Measurements from ENCODE around the gene ADAMTS6.
"Not testable (repeated sequence)": the region's sequence is repeated elsewhere in the genome, so short reads cannot be mapped to it uniquely, and the experiment has no call there.

Gene ADAMTS6

DNA sequence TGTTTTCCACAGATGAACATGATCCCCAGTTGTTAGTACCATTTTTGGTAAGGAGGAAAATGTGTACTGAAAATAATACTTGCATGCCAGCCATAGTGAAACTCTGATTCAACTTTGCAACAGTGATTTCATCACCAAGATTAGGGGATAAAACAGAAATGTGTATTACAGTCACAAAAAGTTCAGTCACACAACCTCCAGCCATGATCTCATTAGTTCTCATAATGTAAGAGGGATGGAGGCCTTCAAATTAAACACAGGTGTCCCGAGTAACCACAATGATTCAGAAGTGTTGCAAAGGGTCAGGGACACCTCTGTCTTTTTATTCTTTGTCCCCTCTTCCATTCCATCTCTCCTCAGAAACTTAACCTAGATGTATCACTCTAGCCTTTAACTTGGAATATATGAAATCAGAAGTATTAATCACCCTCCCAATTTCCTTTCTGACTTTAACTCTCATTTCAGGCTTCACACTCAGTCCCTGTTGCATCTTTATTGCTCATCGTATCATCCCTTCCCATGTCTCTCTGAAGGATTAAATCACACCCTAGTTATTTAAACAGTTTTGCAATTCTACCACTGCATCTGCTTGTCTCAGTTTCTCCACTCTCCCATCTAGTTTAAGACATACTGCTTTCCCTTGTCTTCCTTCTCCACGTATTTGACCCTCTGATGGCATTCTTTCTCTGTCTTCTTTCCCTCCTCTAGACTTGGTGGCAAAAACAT is 291.2 kb downstream of the ADAMTS6 start:
- no peak for DNase-seq

DNA sequence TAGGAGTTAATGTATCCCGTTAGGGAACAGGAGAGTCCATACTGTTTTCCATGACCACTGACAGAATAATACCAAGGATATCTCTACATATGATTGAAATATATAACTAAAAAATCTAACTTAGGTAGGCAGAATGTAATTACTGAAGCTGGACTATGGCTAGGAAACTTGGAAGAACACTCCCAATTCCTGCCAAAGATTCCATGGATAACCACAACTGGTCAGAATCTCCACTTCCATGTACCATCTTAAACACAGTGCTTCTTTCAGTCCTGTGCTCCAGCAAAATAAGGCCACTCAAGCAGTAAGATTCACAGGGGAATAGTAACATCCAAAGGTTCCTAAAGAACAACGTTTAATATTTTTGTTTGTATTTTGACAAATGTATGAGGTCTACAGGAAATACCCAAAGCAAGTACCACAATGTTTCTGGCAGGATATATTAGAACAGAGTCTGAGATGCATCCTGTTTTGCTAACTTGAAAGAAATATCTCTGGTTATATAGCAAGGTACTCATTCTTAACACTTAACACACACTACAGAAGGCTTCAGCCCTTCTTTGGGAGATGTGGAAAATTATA is 295.0 kb downstream of the ADAMTS6 start:
- DNase-seq = no peak

DNA sequence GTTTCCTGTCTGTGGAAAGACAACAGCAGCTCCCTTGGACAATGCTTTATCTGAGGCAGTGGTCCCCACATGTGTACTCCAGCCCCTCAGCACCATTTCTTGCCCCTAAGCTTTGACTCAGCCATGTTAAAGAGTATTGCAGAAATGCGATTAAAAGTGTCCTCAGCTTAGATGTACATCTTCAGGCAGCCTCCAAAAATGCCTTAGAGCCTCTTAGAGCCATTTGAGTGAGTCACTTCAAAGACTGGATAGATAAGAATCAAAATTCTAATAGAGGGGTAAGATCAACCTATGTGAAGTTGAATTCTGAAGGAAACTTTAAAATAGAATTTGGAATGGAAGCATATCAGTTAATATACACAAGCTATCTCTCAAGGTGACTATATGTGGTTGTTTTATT is 296.3 kb downstream of the ADAMTS6 start:
- DNase-seq = no peak

DNA sequence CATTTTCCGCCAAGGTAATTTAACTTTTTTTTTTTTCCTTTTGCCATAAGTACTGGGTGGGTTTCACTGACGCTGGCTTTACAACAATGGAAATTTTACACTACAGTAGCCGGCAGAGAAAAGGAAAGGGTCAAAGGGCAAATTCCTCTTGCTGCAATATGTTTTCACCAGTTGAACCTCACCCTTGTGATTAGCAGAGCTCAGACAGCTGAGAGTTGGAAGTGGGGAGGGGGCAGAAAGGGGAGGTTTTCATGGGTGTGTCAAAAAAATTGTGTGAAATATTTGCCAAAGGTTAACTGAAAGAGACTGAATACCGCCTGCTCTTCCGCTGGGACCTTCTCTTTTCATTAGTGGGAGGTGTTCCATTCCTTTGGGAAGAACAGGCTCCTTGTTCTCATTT is 296.9 kb downstream of the ADAMTS6 start:
- no peak for DNase-seq

DNA sequence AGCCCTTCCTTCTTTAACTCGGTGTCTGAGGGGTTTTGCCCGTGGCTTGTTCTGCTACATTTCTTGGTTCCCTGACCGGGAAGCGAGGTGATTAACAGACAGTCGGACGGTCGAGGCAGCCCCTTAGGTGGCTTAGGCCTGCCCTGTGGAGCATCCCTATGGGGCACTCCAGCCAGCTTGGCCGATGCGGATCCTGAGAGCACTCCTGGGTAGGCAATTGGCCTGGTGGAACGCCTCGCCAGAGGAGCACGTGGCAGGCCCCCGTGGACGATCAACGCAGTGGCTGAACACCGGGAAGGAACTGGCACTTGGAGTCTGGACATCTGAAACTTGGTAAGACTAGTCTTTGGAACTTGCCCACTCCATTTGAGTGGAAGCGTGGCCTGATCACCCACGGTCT is 307.5 kb downstream of the ADAMTS6 start:
- not testable (repeated sequence) for DNase-seq

DNA sequence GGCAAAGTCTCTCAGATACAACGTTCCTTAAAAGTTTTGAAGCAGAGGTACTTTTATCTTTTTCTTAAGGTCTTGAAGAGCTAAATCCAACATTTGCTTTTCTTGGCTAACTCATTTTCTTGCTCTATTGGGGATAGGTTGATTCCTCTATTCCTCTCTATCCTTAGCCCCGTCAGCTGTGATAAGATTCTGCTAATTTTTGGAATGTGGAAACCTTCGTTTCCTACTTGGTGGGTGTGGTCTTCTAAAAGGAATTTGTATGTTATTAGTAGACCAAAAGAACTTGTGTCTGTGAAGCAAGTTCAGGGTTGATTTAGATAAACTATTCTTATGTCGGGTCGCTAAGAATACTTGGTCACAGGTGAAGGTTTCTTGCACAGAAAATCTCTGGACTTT is 308.6 kb downstream of the ADAMTS6 start:
- no peak for DNase-seq

DNA sequence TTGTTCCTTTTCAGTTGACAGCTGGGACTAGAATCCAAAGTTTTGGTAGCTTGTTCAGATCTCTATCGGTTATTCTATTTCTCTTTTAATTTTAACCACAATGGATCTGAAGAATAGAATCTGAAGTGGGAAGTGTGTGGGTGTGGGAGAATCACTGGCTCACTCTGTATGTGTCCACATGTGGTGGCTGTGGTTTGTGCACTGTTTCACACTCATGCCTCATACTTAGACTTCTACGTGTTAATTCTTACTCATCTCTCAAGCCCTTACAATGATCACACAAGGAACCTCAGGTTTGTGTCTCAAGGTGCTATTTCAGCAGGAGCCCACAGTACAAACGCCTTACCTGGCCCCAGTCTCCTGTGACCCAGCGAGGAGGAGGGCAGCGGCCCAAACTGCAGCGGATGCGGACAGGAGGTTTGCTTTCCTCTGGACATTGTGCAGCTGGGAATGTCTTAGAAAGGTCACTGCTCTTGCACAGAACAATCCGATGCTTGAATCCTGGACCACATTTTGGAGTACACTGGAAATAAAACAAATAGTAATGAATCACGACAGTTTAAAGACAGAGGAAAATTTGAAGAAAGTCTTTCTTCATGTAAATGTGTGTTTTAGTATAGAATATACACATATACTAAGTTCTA is 309.1 kb downstream of the ADAMTS6 start:
- DNase-seq = no peak

DNA sequence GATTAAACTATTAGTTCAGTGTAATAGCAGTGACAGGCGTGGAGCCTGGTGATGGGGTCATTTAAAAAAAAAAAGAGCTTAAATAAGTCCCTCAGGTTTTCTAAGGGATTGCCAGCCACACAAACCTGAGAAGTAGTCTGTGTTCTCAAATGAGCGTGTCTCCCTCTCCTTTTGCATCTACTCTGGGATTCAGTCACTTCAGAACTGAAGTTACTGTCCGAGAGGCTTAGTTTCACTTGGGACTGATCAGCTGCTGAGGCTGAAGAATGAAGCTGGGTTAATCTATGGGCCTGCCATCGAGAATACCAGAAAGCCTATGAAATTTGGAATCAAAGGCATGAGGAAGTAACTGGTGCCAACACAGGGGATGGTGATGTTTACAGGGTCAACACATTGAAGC is 310.1 kb downstream of the ADAMTS6 start:
- no peak for DNase-seq

DNA sequence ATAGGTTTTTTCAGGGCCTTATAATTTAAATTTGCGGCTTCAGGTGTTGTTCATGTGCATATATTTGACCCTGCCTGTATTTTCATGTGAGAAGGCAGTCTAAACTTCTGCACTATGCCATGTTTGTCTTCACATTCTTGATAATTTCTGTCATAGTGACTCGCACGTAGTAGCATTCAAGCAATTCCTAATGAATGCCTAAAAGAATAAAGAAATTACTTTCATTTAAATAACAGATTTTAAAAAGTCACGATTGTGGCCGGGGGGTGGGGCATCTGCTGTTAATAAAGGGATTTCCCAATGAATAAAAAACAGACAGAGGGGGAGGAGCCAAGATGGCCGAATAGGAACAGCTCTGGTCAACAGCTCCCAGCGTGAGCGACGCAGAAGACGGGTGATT is 318.0 kb downstream of the ADAMTS6 start:
- DNase-seq = no peak

DNA sequence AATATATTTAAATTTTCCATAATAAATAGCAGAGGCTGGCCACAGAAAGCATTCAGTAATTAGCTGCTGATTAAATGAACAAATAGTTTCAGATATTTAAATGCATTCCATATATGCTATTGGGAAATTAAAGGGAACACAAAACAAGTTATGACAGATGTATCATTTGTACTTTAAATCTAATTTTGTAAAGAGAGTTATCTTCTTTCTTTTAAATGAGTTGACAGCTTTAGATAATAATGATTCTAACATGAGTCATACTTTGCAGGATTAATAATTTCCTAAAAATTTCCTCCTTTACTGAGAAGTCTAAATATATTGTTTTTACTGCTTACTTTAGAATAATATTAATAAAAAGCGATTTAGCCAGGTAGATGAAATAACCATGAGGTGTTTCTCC is 320.1 kb downstream of the ADAMTS6 start:
- no peak for DNase-seq

DNA sequence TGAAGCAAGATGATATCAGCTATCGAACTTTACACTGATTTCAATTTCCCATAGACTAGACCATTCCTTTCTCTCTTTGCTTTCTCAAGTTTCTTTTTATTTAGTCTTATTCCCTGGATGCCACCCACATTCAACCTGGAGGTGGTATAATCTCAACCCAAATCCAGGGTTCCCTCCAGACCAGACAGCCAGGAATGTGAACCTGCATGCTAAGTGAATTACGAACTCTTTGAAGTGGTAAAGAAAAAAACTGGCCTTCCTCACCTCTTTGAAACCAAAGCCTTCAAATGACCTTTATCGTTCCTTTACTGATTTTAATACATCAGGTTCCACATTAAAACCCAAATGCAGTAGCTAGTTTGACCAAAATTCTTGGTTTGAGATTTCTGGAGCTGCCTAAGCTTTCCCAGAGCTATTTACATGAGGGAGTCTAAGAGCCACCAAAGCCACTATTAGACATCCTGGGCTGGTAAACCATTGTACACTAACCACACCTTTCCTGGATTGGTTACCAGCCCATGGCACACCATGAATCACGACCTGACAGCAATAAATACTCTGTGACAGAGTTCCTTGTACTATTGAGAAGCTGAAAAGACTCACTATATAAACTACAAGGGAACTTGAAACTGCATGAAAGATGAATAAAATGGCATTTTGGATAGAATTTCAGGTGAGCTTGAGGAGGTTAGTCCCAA is 323.7 kb downstream of the ADAMTS6 start:
- no peak for DNase-seq

DNA sequence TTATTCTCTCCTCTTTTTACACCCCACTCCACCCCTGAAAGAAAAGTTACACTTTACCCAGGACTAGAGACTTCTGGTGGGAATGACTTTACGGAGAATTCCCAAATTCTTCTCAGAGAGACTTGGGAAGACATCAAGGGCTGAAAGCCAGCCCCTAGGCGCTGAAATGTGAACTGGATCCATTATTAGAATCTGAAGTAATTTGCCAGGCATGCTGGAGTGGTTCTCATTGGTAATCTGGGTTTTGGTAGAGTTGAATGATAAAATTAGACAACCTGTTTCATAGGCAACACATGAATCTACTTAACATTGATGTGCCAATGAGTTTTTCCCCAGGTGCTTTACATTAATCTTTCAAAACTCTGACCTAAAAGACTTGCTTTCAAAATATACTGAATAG is 324.8 kb downstream of the ADAMTS6 start:
- no peak for DNase-seq

DNA sequence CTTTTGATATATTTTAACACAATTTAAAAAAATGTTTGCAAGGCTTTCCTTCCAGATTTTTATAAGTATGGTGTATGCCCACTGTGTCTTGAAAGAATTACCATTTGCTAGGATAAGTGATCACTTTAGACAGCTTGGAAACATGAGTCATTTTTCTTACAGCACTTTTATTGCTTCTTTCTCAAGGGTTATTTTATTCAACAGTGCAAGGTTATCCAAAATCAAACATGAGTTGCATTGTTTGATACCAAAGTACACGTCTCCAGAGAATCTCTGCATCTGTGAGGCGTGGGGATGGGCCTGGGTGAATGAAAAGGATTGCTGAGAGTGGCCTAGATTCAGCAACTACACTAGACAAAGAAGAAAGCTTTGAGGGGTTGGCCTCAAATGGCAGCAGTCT is 329.6 kb downstream of the ADAMTS6 start:
- no peak for DNase-seq

DNA sequence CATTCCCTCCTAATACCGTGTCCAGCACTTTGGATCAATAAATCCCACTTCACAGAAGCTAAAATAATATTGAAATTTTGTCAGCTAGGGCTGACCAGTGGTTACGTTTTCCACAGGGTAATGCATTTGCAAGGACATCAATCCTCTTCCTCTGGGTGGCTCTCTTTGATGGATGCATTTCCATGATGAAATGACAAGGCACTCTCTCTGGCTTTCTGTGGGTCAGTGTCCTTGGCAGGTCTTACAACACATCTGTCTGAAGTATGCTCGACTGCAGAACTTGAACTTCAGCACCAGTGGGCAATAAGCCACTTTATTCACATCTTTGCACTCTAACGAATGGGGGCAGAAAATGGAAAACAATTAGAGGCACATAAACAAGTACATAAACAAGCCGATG is 330.1 kb downstream of the ADAMTS6 start:
- DNase-seq = no peak

DNA sequence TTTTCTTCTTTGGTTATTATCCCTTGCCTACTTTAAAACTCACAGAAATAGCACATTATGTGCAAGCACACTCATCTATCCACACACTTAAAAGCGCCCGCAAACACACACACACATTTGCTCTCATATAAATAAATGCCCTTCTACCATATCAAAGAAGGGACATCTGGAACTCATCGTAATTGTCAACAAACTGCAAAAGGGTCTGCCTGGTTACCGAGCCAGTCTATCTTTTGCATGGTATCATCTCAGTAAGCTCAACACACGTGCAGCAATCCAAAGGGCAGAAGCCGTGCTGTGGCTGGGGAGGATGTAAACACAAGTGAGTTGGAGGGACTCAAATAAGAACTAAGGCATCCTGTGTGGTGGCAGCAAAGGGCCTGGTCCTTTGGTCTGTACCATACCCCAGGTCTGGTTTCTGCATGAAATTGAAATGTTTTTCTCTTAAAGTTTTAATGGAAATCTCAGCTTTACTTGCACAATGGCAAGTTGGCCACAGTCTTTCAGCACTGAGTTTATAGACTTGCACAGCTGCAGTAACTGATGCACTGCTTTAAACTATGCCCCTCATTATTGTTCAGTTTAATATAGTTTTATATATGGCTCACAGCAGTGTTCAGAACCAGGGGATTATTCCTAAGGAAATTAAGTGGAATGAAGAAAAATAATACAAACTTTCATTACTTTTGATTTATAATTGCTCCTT is 331.0 kb downstream of the ADAMTS6 start:
- no peak for DNase-seq

DNA sequence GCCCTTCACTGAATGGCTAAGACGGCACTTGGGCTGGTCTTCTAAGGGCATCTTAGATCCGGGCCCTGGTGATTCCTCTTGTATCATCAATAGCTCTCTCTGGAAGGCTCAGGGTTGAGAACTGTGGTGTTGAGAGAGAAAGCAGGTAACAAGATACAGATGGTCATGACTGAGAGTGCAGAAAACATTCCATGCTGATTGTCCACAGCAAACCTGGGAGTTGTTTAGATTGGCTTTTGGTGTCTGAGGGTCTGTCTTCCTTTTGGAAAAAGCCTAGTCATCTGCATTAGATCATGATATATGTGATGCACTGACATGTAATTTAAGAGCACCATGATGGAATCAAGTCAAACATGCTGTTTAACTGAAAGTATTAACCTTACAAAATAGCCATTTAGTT is 331.9 kb downstream of the ADAMTS6 start:
- DNase-seq = no peak

DNA sequence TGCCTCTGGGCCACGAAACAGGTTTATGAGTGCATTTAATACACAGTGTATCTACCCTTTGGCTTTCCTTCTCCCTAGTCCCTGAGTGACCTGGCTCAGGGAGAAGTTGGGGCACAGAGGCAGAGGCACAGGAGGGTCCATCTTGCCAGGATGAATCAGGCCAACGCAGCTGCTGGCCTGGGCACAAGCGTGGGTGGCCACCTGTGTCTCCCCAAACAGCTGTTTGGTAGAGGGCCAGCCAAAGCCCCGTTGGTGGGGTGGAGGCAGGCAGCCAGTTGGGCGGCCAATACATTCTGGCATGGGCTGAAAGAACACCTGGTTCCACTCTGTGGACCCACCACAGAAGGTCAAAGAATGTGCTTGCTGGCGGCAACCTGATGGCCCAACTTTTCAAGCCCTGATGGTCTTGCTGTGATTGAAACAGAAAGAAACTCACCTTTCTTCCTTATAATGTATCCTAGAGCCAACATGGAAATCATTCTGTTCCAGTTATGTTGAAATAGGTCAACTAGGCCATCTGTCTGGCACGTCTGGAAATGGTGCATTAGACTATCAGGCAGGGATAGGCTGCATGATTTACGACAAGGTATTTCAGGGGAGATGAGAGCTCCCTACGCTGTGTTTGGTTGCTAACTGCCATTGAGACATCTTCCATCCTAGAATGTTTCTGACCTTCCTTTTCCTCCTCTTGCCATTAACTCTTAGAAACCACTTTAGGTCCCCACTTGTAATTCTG is 337.4 kb downstream of the ADAMTS6 start:
- DNase-seq = no peak

DNA sequence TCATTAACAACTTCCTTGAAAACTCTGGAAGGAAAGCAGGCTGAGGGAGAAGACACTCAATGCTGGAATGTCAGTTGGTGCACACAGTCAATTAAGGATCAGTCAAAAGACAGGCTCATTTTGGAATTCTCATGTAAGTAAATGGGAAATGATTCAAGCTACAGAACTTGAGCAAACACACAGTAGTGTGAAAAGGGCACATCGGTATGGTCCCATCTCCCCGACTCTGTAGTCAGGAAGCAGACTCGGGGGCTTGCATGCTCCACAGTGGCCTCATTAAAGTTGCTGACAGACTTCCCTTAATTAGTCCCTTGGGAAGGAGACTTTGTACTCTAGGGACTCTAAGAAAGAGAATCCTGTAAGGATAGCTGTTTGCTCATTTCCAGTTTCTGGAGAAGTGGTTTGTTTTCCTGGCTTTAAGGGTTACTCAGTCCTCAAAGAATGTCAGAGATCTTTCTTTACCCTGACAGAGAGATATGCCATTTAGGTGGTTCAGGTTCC is 339.2 kb downstream of the ADAMTS6 start:
- DNase-seq = no peak

DNA sequence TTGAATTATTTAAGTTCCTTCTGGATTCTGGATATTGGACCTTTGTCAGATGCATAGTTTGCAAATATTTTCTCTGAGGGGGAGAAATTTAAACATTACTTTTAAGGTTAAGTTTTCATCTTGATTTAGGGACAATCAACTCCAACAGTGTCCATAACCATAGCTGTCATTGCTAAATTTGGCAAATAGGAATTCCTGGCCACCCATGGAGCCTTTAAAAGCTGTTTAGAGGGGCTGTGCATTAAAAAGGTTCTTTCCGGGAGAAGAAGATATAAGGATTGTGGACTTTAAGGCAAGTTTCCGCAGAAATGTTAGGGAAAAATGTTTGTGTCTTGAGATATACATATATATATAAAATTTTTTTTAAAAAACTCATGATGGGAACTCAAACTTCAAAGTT is 339.7 kb downstream of the ADAMTS6 start:
- no peak for DNase-seq

DNA sequence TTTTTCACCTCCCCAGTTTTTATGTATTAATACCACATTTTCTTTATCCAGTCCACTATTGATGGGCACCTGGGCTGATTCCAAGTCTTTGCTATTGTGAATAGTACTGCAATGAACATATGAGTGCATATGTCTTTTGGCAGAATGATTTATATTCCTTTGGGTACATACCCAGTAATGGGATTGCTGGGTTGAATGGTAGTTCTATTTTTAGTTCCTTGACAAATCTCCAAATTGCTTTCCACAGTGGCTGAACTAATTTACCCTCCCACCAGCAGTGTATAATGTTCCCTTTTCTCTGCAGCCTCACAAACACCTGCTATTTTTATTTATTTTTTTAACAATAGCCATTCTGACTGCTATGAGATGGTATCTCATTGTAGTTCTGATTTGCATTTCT is 340.2 kb downstream of the ADAMTS6 start:
- no peak for DNase-seq

DNA sequence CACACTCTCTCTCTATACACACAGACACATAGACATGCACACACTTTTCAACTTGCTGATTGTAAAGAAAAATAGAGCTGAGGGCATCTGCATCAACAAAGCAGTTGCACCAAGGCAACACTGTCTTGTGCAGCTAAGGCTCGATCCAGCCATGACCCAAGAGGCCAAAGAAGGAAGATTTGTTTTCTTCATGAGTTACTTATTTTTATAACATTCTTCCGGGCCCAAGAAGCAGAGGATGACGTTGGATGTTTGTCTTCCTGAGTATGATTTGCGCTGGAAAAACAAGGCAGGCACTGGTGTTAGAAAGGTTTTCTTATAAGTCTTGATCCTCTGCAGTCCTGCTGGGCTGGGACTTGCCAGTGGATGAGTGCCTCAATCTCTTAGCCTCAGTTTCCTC is 344.1 kb downstream of the ADAMTS6 start:
- no peak for DNase-seq

DNA sequence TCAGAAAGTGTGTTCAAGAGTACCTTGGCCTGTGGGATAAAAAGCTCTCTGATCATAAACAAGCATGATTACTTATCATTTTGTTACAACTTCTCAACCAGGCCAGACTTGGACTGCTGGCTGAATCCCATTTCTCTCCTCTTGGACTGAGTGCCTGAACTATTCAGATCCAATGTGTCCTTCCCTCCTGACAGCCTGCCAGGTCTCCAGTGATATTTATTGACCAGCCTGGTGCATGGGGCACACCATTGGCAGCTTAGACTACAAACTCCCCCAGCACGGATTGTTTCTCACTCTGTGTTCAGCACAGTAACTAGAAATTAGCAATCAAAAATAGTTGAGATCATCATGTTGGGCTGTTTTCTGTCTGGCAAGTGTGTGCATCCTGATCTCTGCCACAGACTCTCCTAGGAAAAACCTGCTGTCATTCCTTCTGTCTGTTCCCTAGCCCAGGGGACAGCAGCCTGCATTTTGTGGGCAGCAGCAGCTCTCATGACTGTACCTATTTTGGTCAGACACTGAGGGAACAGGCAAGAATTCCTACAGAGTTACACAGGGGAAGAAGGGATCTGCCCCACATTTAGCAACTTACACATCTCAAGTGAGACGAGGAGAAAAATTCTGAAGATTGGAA is 348.1 kb downstream of the ADAMTS6 start:
- no peak for DNase-seq

All from left hindlimb (tissue), 1 donor.